ENCODE data around the gene ACAP3.
"Not testable (repeated sequence)": the region's sequence is repeated elsewhere in the genome, so short reads cannot be mapped to it uniquely, and the experiment has no call there.

- TF ChIP-seq POLR2A (IDR thresholded peaks at IDR 0.05), result not testable (repeated sequence)
- TF ChIP-seq, protein P1, sequence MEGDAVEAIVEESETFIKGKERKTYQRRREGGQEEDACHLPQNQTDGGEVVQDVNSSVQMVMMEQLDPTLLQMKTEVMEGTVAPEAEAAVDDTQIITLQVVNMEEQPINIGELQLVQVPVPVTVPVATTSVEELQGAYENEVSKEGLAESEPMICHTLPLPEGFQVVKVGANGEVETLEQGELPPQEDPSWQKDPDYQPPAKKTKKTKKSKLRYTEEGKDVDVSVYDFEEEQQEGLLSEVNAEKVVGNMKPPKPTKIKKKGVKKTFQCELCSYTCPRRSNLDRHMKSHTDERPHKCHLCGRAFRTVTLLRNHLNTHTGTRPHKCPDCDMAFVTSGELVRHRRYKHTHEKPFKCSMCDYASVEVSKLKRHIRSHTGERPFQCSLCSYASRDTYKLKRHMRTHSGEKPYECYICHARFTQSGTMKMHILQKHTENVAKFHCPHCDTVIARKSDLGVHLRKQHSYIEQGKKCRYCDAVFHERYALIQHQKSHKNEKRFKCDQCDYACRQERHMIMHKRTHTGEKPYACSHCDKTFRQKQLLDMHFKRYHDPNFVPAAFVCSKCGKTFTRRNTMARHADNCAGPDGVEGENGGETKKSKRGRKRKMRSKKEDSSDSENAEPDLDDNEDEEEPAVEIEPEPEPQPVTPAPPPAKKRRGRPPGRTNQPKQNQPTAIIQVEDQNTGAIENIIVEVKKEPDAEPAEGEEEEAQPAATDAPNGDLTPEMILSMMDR (IDR thresholded peaks at IDR 0.05), result not testable (repeated sequence)
Observed at GRCh38 chr1:1316199-1316598, 8.5 kb upstream of the ACAP3 start.

Data from lower leg skin (tissue), 3 donors.